ENCODE measurements around the gene AP2S1.
"Not testable (repeated sequence)": the region's sequence is repeated elsewhere in the genome, so short reads cannot be mapped to it uniquely, and the experiment has no call there.

Gene AP2S1

GRCh38 chr19:46859637-46860124 lies 9.0 kb upstream of the AP2S1 start:
- DNase-seq (ENCODE audit: low read depth) = no peak
- TF ChIP-seq POLR2A (IDR thresholded peaks at IDR 0.05; ENCODE audit: extremely low read depth, insufficient read length) (no peak), MAX (IDR thresholded peaks at IDR 0.05; ENCODE audit: low read depth, low read length) (no peak), MYC (IDR thresholded peaks at IDR 0.05; ENCODE audit: low read depth, low read length) (no peak), CTCF (IDR thresholded peaks at IDR 0.05; ENCODE audit: low read depth, low read length) (no peak)
- H3K4me3 ChIP-seq (ENCODE audit: low read depth, low read length) = peak overlapping the region; percentile 64

GRCh38 chr19:46856062-46857022 lies 5.7 kb upstream of the AP2S1 start:
- DNase-seq (ENCODE audit: low read depth) = peak; percentile 100
- H3K4me3 ChIP-seq (ENCODE audit: low read depth, low read length) = peak overlapping the region; percentile 68
- TF ChIP-seq MAX (IDR thresholded peaks at IDR 0.05; ENCODE audit: low read depth, low read length) (no peak), CTCF (IDR thresholded peaks at IDR 0.05; ENCODE audit: low read depth, low read length) (peak; percentile 99), MYC (IDR thresholded peaks at IDR 0.05; ENCODE audit: low read depth, low read length) (no peak), POLR2A (IDR thresholded peaks at IDR 0.05; ENCODE audit: extremely low read depth, insufficient read length) (no peak)

GRCh38 chr19:46854698-46855097 lies 4.1 kb upstream of the AP2S1 start:
- H3K4me3 ChIP-seq (ENCODE audit: low read depth, low read length); DNase-seq (ENCODE audit: low read depth): not testable (repeated sequence)

GRCh38 chr19:46852830-46853229 lies 2.2 kb upstream of the AP2S1 start:
- no peak for DNase-seq (ENCODE audit: low read depth)
- no peak overlapping the region for H3K4me3 ChIP-seq (ENCODE audit: low read depth, low read length)
- no peak for TF ChIP-seq CTCF (IDR thresholded peaks at IDR 0.05; ENCODE audit: low read depth, low read length)
- TF ChIP-seq MYC (IDR thresholded peaks at IDR 0.05; ENCODE audit: low read depth, low read length) = no peak
- TF ChIP-seq POLR2A (IDR thresholded peaks at IDR 0.05; ENCODE audit: extremely low read depth, insufficient read length) = no peak
- no peak for TF ChIP-seq MAX (IDR thresholded peaks at IDR 0.05; ENCODE audit: low read depth, low read length)

- peak overlapping the region; percentile 90 for H3K4me3 ChIP-seq (ENCODE audit: low read depth, low read length)
- no peak for TF ChIP-seq POLR2A (IDR thresholded peaks at IDR 0.05; ENCODE audit: extremely low read depth, insufficient read length)
- no peak for TF ChIP-seq MYC (IDR thresholded peaks at IDR 0.05; ENCODE audit: low read depth, low read length)
- TF ChIP-seq MAX (IDR thresholded peaks at IDR 0.05; ENCODE audit: low read depth, low read length) = no peak
- no peak for TF ChIP-seq CTCF (IDR thresholded peaks at IDR 0.05; ENCODE audit: low read depth, low read length)
- DNase-seq (ENCODE audit: low read depth) = no peak
Measured at GRCh38 chr19:46849610-46850009, 1.0 kb downstream of the AP2S1 start.

GRCh38 chr19:46848389-46848788 lies 2.3 kb downstream of the AP2S1 start:
- no peak overlapping the region for H3K4me3 ChIP-seq (ENCODE audit: low read depth, low read length)
- DNase-seq (ENCODE audit: low read depth) = no peak
- TF ChIP-seq MAX (IDR thresholded peaks at IDR 0.05; ENCODE audit: low read depth, low read length) (no peak), POLR2A (IDR thresholded peaks at IDR 0.05; ENCODE audit: extremely low read depth, insufficient read length) (no peak), MYC (IDR thresholded peaks at IDR 0.05; ENCODE audit: low read depth, low read length) (no peak), CTCF (IDR thresholded peaks at IDR 0.05; ENCODE audit: low read depth, low read length) (no peak)

Measured in NB4 (cell line).